ENCODE results near the gene GNAI3. TPM values are rescaled to one million over a fixed set of nuclear protein-coding genes. Genes with fewer than 3 reads are reported as not detected.

The GNAI3 gene
- total RNA-seq, 4 donors from 2014 or later: 8.2 to 15.1 (median 11.6) TPM

DNA sequence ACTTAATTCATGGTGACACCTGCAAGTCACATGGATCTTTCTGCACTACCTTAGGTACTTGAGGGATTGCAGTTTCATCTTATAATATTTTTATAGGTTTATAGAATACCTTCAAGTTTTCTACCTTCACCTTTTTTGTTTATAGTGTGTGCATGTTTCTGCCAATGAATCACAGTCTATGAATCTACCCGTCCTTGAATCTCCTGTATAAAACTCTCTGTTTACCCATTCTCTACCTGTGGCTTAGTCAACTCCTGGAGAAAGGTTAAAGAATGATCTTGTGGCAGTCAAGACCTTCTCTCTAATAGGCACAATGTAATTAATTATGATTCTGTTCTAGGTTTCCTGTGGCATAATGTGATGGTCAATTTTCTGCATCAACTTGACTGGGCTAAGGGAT lies 116.3 kb downstream of the GNAI3 start:
- H3K4me3 ChIP-seq: no peak overlapping the region
- TF ChIP-seq, protein P1, sequence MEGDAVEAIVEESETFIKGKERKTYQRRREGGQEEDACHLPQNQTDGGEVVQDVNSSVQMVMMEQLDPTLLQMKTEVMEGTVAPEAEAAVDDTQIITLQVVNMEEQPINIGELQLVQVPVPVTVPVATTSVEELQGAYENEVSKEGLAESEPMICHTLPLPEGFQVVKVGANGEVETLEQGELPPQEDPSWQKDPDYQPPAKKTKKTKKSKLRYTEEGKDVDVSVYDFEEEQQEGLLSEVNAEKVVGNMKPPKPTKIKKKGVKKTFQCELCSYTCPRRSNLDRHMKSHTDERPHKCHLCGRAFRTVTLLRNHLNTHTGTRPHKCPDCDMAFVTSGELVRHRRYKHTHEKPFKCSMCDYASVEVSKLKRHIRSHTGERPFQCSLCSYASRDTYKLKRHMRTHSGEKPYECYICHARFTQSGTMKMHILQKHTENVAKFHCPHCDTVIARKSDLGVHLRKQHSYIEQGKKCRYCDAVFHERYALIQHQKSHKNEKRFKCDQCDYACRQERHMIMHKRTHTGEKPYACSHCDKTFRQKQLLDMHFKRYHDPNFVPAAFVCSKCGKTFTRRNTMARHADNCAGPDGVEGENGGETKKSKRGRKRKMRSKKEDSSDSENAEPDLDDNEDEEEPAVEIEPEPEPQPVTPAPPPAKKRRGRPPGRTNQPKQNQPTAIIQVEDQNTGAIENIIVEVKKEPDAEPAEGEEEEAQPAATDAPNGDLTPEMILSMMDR (IDR thresholded peaks at IDR 0.05): no peak
- no peak for TF ChIP-seq POLR2A (IDR thresholded peaks at IDR 0.05)
- H3K9me3 ChIP-seq: no peaks in the 10 kb centered on the region
- H3K27ac ChIP-seq: no peak overlapping the region
- DNase-seq: no peak
- H3K27me3 ChIP-seq: no peaks in the 10 kb centered on the region
- H3K4me1 ChIP-seq: peaks cover 12 to 21% (median 14%) of the 10 kb centered on the region in 3 donors
- H3K36me3 ChIP-seq: peaks cover 0 to 32% (median 4%) of the 10 kb centered on the region in 3 donors
- intact Hi-C loops (cut with DNase I): no loop called here
- WGBS, 2 donors: 61 to 76% methylated on average over 1 of the region's 1 CpG

DNA sequence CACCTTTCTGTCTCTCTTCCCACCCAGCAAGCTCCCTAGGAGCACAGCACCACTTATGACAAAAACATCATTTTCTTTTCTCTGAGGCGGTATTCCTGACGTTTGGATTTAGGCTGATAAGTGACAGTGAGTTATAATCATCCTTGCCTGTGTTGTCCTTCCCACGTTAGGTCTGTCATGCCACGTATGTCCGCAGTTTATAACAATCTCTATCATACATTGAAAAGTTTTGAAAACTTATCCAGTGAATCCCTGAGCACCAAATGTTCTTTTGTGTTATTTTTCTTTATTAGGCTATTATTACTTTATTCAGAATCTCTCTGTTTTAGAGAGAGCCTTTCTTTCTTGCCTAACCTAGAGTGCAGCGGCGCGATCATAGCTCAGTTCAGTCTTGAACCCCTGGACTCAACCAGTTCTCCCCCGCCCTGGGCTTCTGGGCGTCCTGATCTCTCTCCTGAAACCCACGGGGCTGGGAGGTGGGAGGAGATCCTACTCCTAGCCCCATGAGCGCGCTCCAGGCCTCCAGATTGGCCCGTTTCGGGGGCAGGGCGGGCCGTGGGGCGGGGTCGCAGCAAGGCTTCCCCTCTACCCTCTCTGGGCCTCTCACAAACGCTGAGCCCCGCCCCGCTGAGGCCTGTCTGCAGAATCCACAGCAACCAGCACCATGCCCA lies 119.2 kb downstream of the GNAI3 start, which contains the start of gene GSTM2:
GSTM2 (plus strand) TSS at position 606 of the 671 bp plus-strand sequence; CDS start at position 665, 59 bp downstream.
- Histone ChIP-seq H3K4me1 (peaks cover 12 to 22% (median 14%) of the 10 kb centered on the region in 3 donors), H3K36me3 (peaks cover 0 to 24% (median 0%) of the 10 kb centered on the region in 3 donors), H3K9me3 (no peaks in the 10 kb centered on the region), H3K27ac (peak within 1 kb of the TSS; percentile 9 to 68 (median 66)), H3K4me3 (peak within 1 kb of the TSS; percentile 39 to 79 (median 60)), H3K27me3 (no peaks in the 10 kb centered on the region)
- DNase-seq: peak; percentile 22
- TF ChIP-seq POLR2A (IDR thresholded peaks at IDR 0.05): peak in 1 of 4 donors; percentile 40
- TF ChIP-seq, protein P1 (IDR thresholded peaks at IDR 0.05): no peak
- intact Hi-C loops (cut with DNase I): no loop called here
- WGBS, 2 donors: 23 to 27% methylated on average over 9 of the region's 22 CpGs

Small RNA genes lying within 50 kb of the gene (small RNA-seq; reads per million reads assigned to genes)
- 0 reads per million in 4 donors for gene RNU6V

Other genes starting within 250 kb of the GNAI3 start
- not detected for gene MYBPHL, start 241.6 kb upstream of the GNAI3 start, total RNA-seq
- gene SORT1, start 150.7 kb upstream of the GNAI3 start, total RNA-seq: 10 to 100 TPM; 37.0 to 69.6 (median 44.7) TPM
- 10 to 100 TPM; 31.5 to 57.7 (median 46.8) TPM for gene PSMA5, start 122.2 kb upstream of the GNAI3 start, total RNA-seq
- under 1 TPM in 3 of 4 donors, not detected in 1; 0.15 to 0.79 (median 0.19) TPM for gene SYPL2, start 82.1 kb upstream of the GNAI3 start, total RNA-seq
- gene ATXN7L2, start 64.7 kb upstream of the GNAI3 start, total RNA-seq: 1 to 10 TPM; 2.1 to 5.9 (median 3.8) TPM
- gene CYB561D1, start 54.5 kb upstream of the GNAI3 start, total RNA-seq: 10 to 100 TPM in 1 of 4 donors, 1 to 10 TPM in 3; 3.1 to 12.7 (median 7.3) TPM
- 1 to 10 TPM in 2 of 4 donors, under 1 TPM in 2; 0.45 to 2.7 (median 1.8) TPM for gene AMIGO1, start 38.9 kb upstream of the GNAI3 start, total RNA-seq
- gene GPR61, start 8.7 kb upstream of the GNAI3 start, total RNA-seq: not detected
- not detected for gene GNAT2, start 71.0 kb downstream of the GNAI3 start, total RNA-seq
- 10 to 100 TPM; 18.5 to 51.5 (median 24.4) TPM for gene AMPD2, start 71.2 kb downstream of the GNAI3 start, total RNA-seq
- 10 to 100 TPM; 13.5 to 53.5 (median 29.4) TPM for gene GSTM4, start 107.5 kb downstream of the GNAI3 start, total RNA-seq
- gene GSTM2, start 119.4 kb downstream of the GNAI3 start, total RNA-seq: 10 to 100 TPM; 17.8 to 87.9 (median 46.2) TPM
- gene GSTM1, start 139.2 kb downstream of the GNAI3 start, total RNA-seq: 100 to 1,000 TPM in 1 of 4 donors, under 1 TPM in 1, not detected in 2; 0.83 to 299 TPM
- 1 to 10 TPM in 2 of 4 donors, not detected in 2; 2.2 to 4.6 TPM for gene GSTM5, start 163.6 kb downstream of the GNAI3 start, total RNA-seq
- 100 to 1,000 TPM in 2 of 4 donors, 10 to 100 TPM in 2; 86.2 to 273 (median 150) TPM for gene GSTM3, start 192.4 kb downstream of the GNAI3 start, total RNA-seq
- under 1 TPM in 1 of 4 donors, not detected in 3; 0.19 TPM for gene EPS8L3, start 215.3 kb downstream of the GNAI3 start, total RNA-seq